UCSD-AML1 (cell line): ENCODE results near the gene CAMK2B.

Experiments
- DNase-seq: peaks from one replicate; lab custom pipeline; 2025; ENCODE audit not compliant: unreplicated experiment; lab: John Stamatoyannopoulos, UW

CAMK2B gene

GRCh38 chr7:44275957-44276570 is 49.3 kb downstream of the CAMK2B start:
- no peak for DNase-seq

DNA sequence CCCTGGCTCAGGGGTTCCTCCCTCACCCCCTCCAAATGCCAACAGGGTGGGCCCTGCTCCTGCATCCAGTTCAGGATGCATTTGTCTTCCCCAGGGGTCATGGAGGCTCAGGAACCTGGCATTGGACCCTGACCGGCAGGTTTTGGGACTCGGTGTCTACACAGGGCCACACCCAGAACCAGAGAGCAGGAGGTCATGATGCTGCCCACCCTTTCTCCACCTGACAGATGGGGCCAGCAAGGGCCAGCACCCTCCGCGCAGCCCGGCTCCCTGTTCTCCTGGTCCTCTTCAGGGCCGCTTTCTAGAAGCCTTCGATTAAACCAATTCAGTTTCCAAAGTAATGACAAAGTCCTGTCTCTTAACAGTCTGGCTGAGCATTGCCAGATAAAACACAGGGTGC is 50.2 kb downstream of the CAMK2B start:
- no peak for DNase-seq

- no peak for DNase-seq
Observed at GRCh38 chr7:44274623-44274975, 50.8 kb downstream of the CAMK2B start.

GRCh38 chr7:44273681-44274622 is 51.4 kb downstream of the CAMK2B start:
- DNase-seq = no peak

- DNase-seq = no peak
Observed at GRCh38 chr7:44272981-44273380, 52.4 kb downstream of the CAMK2B start.

DNA sequence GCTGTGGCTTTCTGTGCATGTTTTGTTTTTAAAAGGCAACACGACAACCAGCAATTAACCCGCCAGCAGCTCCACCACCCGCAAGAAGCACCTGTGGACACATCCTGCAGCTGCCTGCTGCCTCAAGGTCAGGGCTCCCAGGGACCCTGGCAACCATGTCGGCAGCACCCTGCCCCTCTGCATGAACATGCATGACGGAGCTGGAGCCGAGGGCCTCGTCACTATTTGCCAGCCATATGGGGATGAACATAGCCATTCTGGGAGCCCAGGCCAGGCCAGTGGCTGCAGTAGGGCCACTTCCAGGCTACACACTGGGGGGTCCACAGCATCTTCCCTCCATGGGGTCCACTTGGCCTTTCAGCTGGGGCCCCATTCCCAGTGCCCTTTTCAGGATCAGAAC is 52.9 kb downstream of the CAMK2B start:
- no peak for DNase-seq

DNA sequence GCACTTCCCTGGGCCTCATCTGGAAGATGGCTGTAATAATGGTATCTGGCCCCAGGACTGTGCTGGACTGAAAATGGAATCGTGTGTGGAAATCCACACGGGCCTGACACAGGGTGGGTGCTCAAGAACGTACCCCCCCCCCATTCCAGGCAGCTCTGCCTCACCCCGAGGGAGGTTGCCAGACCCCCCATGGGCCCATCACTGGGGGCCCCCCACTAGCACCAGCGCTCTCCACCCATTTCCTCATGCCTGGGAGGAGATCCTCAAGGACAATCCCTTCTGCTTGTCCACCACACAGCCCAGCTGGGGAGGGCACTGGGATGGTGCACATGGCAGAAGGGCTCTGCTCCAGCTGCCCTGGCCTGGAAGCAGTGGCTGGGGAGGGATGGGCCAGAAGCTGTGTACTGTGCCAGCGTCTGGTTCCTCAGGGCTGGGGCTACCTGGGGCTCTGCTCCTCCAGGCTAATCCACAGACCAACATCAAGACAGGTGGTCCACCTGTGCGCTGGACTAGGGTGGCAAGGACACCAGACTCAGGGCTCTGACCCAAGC is 55.4 kb downstream of the CAMK2B start:
- no peak for DNase-seq

GRCh38 chr7:44269417-44269816 is 56.0 kb downstream of the CAMK2B start:
- no peak for DNase-seq

GRCh38 chr7:44268671-44269070 is 56.7 kb downstream of the CAMK2B start:
- no peak for DNase-seq

- no peak for DNase-seq
Observed at GRCh38 chr7:44267719-44268421, 57.5 kb downstream of the CAMK2B start.

- no peak for DNase-seq
Observed at GRCh38 chr7:44267178-44267577, 58.2 kb downstream of the CAMK2B start.

- DNase-seq = no peak
Observed at GRCh38 chr7:44266526-44266925, 58.9 kb downstream of the CAMK2B start.

DNA sequence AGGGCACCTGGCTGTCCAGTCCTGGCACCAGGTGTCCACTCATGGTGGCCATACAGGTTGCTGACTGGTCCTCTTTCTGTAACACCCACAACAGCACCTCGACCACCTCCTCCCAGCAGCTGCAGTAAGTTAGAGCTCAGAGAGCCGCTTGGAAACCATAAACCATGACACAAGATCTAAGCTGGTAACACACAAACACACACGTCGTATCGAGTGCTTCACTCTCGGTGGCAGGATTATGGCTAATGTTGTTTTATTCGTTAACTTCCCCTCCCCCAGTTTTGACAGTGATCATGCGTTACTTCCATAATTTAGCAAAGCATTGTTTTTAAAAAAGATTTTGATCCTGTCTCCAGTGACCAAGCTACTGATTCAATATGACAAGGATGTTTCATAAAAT is 59.7 kb downstream of the CAMK2B start:
- no peak for DNase-seq

- no peak for DNase-seq
Observed at GRCh38 chr7:44264221-44264931, 61.0 kb downstream of the CAMK2B start.

GRCh38 chr7:44263326-44264082 is 61.9 kb downstream of the CAMK2B start:
- DNase-seq = no peak

DNA sequence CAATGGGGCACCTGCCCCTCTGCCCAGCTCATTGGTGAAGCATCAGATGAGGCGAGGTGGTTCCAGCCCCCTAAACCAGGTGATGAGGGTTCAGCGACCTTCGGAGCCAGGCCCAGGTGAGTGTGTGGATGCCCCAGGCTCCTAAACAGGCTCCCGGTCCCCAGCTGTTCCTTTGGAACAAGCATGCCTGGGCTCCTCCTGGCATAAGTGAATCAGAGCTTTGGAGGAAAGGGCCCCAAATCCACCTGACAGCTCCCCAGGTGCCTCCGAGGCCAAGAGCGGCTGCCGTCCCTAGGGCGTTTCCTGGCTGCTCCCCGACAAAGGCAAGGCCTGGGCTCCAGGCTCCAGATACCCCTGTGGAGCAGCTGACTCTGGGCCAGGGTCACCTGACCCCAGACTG is 63.4 kb downstream of the CAMK2B start:
- no peak for DNase-seq

DNA sequence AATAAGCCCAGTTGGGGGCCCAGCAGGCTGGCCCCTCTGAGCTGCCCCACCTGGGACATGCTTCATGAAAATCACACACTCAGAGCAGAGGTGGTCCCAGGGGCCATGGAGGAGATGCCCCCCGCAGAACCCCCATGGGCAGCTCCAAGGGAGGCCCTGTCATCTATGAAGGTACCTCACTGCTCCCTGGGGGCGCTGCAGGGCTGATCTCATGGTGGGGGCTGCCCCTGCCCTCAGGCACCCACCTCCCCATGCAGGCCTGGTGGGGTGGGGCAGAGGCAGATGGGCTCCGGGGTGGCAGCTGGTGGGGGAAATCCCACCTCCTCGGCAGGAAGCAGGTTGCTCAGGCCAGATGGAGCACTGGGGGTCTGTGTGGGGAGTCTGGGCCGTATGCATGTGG is 64.2 kb downstream of the CAMK2B start:
- no peak for DNase-seq

DNA sequence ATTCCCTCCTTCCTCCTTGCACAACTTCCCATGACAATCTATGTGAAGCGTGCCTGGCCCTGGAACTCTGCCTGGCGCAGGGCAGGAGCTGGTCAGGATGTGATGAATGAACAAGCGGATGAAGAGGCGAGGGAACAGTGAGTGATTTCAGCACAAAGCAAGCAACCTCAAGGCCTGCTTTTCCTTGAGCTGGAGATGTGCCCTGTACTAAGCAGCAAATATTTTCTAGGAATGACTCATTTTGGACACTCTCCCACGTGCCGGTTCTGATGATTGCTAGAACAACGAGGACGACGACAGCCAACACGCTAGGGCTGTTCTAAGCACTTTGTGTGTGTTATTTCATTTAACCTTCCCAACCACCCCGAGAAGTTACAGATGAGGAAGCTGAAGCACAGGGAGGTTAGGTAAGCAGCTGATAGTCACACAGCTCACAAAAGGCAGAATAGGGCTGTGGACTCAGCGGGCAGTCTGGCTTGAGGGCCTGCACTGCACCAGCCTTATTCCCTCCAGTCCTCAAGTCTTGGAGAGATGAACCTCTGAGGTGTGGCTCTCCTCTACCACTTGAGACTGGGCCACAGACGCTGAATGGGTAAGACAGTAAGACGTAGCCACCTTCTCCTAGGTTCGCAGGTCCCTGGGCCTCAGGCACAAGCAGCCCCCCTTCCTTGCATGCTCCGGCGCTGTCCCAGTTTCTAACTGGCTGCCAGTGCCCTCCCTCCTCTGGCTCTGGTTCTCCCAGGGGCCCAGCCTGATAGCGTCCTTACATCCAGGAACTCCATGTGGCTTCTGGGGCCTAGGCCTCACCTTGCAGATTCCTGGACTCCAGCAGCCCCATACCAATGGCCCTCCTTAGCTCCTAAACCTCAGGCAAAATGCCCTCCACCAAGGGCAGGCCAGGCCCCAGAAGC is 65.6 kb downstream of the CAMK2B start:
- DNase-seq = no peak

GRCh38 chr7:44258865-44259546 is 66.4 kb downstream of the CAMK2B start:
- DNase-seq = no peak
